ENCODE measurements around the gene PTPRU.

PTPRU gene

DNA sequence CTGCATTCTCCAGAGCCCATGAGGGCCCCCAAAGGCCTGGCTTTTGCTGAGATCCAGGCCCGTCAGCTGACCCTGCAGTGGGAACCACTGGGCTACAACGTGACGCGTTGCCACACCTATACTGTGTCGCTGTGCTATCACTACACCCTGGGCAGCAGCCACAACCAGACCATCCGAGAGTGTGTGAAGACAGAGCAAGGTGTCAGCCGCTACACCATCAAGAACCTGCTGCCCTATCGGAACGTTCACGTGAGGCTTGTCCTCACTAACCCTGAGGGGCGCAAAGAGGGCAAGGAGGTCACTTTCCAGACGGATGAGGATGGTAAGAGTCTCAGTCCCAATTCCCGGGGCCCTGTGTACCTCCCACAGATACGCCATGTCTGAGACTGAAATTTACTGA lies 39.1 kb downstream of the PTPRU start:
- Histone ChIP-seq H3K36me3 (ENCODE audit: control insufficient read depth in 1 of 2, insufficient read depth in 2 of 2, low read length in 2 of 2) (no peaks in the 10 kb centered on the region), H3K9ac (ENCODE audit: low read depth in 1 of 2, low read length in 2 of 2) (no peak overlapping the region), H3K27ac (ENCODE audit: low read depth, low read length) (no peak overlapping the region), H3K4me3 (ENCODE audit: low read depth in 1 of 2, low read length in 2 of 2) (no peak overlapping the region), H3K27me3 (ENCODE audit: control insufficient read depth in 1 of 2, insufficient read depth in 2 of 2, low read length in 2 of 2) (no peaks in the 10 kb centered on the region), H3K4me1 (ENCODE audit: control insufficient read depth in 1 of 2, insufficient read depth in 2 of 2, low read length in 2 of 2) (peaks cover 8% of the 10 kb centered on the region in 2 donors), H3K9me3 (ENCODE audit: control insufficient read depth in 1 of 2, low read length in 2 of 2) (no peaks in the 10 kb centered on the region)

DNA sequence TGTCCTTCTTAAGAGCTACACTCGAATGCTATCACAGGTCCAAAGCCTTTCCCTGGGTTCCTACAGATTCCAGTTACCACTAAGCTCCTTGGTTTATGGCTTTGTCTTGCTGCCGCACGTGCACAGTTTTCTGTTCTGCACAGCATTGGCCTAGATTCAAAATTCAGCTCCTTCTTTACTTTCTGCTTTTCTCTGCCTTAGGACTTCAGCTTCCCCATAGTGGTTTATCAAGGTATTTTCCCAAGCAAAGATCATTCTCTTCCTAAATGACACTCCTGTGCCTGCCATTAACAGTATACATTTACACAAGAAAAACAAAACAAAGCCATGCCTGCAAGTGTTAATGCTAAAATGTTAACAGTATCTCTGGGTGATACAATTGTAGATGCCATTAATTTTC lies 41.8 kb downstream of the PTPRU start:
- Histone ChIP-seq H3K27ac (ENCODE audit: low read depth, low read length) (no peak overlapping the region), H3K9ac (ENCODE audit: low read depth in 1 of 2, low read length in 2 of 2) (no peak overlapping the region), H3K4me3 (ENCODE audit: low read depth in 1 of 2, low read length in 2 of 2) (no peak overlapping the region), H3K4me1 (ENCODE audit: control insufficient read depth in 1 of 2, insufficient read depth in 2 of 2, low read length in 2 of 2) (no peaks in the 10 kb centered on the region), H3K9me3 (ENCODE audit: control insufficient read depth in 1 of 2, low read length in 2 of 2) (no peaks in the 10 kb centered on the region), H3K27me3 (ENCODE audit: control insufficient read depth in 1 of 2, insufficient read depth in 2 of 2, low read length in 2 of 2) (no peaks in the 10 kb centered on the region), H3K36me3 (ENCODE audit: control insufficient read depth in 1 of 2, insufficient read depth in 2 of 2, low read length in 2 of 2) (no peaks in the 10 kb centered on the region)

DNA sequence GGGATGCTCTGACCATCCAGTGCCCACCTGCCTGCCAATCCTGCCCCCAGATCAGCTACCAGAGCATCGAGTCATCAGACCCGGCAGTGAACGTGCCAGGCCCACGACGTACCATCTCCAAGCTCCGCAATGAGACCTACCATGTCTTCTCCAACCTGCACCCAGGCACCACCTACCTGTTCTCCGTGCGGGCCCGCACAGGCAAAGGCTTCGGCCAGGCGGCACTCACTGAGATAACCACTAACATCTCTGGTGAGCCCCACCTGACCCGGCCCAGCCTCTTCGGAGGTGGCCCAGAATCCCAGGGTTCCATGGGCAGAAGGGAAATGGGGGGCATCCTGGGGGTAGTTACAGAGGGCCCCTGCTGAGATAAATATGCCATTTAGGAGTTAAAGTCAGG lies 43.1 kb downstream of the PTPRU start:
- Histone ChIP-seq H3K27me3 (ENCODE audit: control insufficient read depth in 1 of 2, insufficient read depth in 2 of 2, low read length in 2 of 2) (no peaks in the 10 kb centered on the region), H3K27ac (ENCODE audit: low read depth, low read length) (no peak overlapping the region), H3K36me3 (ENCODE audit: control insufficient read depth in 1 of 2, insufficient read depth in 2 of 2, low read length in 2 of 2) (no peaks in the 10 kb centered on the region), H3K9ac (ENCODE audit: low read depth in 1 of 2, low read length in 2 of 2) (no peak overlapping the region), H3K9me3 (ENCODE audit: control insufficient read depth in 1 of 2, low read length in 2 of 2) (no peaks in the 10 kb centered on the region), H3K4me1 (ENCODE audit: control insufficient read depth in 1 of 2, insufficient read depth in 2 of 2, low read length in 2 of 2) (no peaks in the 10 kb centered on the region), H3K4me3 (ENCODE audit: low read depth in 1 of 2, low read length in 2 of 2) (no peak overlapping the region)

DNA sequence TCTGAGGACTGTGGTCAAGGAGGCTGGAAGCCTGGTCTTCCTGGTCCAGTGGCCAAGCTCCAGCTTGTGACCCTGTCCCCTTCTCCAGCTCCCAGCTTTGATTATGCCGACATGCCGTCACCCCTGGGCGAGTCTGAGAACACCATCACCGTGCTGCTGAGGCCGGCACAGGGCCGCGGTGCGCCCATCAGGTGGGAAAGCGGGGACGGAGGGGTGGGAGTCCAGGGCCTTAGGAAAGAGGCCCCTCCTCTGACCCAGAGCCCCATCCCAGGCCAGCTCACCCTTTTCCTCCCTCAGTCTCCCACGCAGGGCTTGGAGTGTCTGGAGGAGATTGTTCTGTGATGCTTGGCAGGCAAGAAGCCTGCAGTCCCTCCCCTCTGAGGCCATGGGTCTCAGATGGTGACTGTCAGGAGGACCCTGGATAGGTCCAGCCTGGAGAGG lies 43.6 kb downstream of the PTPRU start:
- H3K27ac ChIP-seq (ENCODE audit: low read depth, low read length), result no peak overlapping the region
- H3K27me3 ChIP-seq (ENCODE audit: control insufficient read depth in 1 of 2, insufficient read depth in 2 of 2, low read length in 2 of 2), result no peaks in the 10 kb centered on the region
- H3K4me3 ChIP-seq (ENCODE audit: low read depth in 1 of 2, low read length in 2 of 2), result no peak overlapping the region
- no peaks in the 10 kb centered on the region for H3K9me3 ChIP-seq (ENCODE audit: control insufficient read depth in 1 of 2, low read length in 2 of 2)
- no peaks in the 10 kb centered on the region for H3K4me1 ChIP-seq (ENCODE audit: control insufficient read depth in 1 of 2, insufficient read depth in 2 of 2, low read length in 2 of 2)
- H3K36me3 ChIP-seq (ENCODE audit: control insufficient read depth in 1 of 2, insufficient read depth in 2 of 2, low read length in 2 of 2), result no peaks in the 10 kb centered on the region
- H3K9ac ChIP-seq (ENCODE audit: low read depth in 1 of 2, low read length in 2 of 2), result no peak overlapping the region

DNA sequence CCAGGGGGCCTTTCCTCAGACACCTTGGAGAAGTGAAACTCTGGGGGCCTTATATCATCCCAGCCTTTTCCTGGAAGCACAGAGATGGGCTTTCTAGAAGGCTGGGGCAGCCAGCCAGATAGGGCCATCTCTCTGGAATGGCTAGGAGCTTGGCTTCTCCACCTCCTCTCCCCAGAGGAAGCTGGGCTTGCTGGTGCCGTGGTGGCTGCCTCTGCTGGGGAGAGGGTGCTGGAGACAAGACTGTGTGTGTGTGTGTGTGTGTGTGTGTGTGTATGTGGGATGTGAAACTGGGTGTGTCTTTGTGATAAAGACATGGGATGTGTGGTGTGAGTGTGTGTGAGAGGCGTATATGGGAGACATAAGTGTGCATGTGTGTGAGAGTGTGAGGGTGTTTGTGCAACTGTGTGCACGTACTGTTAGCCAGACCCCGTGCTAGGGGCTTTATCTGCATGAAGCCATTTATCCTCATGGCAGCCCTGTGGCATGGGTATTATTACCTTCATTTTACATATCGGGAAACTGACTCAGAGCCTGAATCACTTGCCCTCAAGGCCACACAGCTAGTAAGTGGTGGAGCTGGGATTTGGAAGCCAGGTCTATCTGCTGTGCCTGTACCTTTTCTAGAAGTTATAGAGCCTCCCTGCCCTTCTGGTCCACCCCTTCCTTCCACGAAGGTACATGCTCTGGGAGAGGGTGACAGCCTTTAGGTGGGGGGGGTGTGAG lies 44.2 kb downstream of the PTPRU start:
- no peaks in the 10 kb centered on the region for H3K36me3 ChIP-seq (ENCODE audit: control insufficient read depth in 1 of 2, insufficient read depth in 2 of 2, low read length in 2 of 2)
- no peak overlapping the region for H3K4me3 ChIP-seq (ENCODE audit: low read depth in 1 of 2, low read length in 2 of 2)
- no peak overlapping the region for H3K9ac ChIP-seq (ENCODE audit: low read depth in 1 of 2, low read length in 2 of 2)
- H3K4me1 ChIP-seq (ENCODE audit: control insufficient read depth in 1 of 2, insufficient read depth in 2 of 2, low read length in 2 of 2), result no peaks in the 10 kb centered on the region
- H3K9me3 ChIP-seq (ENCODE audit: control insufficient read depth in 1 of 2, low read length in 2 of 2), result no peaks in the 10 kb centered on the region
- H3K27me3 ChIP-seq (ENCODE audit: control insufficient read depth in 1 of 2, insufficient read depth in 2 of 2, low read length in 2 of 2), result no peaks in the 10 kb centered on the region
- H3K27ac ChIP-seq (ENCODE audit: low read depth, low read length), result no peak overlapping the region

DNA sequence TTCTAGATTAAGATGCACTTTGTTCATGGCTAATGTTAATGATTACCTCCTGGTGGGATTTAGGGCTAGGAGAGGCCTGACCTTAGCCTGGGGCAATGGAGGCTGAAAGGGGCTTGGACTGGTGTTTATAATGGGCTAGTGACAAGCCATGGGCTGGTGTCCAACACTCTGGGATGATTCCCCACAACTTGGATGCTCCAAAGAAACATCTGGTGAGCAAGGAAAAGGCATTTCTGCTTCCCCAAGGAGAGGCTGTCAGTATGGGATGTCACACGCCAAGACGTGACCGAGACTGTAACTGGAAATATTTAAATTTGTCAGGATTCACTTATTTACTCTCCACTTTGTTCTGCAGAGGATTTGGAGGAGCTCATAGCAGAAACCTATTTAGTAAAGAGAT lies 45.2 kb downstream of the PTPRU start:
- no peaks in the 10 kb centered on the region for H3K36me3 ChIP-seq (ENCODE audit: control insufficient read depth in 1 of 2, insufficient read depth in 2 of 2, low read length in 2 of 2)

DNA sequence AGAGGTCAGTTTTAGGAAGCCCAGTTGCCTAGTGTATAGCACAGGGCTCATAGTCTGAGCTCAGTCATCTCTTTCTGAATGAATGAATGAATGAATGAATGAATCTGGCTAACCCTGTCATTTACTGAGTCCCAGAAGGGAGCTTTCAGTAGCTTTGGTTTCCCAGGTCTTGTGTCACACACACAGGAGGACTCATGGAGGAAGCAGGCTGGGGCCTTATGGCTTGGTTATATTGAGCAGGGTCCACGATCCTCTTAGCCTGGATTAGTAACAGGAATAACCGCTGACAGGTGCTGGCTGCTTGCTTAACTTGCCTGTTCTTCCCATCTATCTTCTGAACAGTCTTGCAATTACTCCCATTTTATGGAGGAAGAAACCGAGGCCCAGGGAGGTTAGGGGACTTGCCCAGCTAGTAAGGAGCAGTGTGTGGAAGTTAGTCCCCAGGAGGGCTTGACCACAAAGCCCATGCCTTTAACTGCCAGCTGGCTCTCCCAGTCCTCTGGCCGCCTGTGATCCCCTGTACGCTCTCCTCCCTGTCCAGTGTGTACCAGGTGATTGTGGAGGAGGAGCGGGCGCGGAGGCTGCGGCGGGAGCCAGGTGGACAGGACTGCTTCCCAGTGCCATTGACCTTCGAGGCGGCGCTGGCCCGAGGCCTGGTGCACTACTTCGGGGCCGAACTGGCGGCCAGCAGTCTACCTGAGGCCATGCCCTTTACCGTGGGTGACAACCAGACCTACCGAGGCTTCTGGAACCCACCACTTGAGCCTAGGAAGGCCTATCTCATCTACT lies 46.0 kb downstream of the PTPRU start:
- Histone ChIP-seq H3K4me1 (ENCODE audit: control insufficient read depth in 1 of 2, insufficient read depth in 2 of 2, low read length in 2 of 2) (no peaks in the 10 kb centered on the region), H3K27ac (ENCODE audit: low read depth, low read length) (no peak overlapping the region), H3K9me3 (ENCODE audit: control insufficient read depth in 1 of 2, low read length in 2 of 2) (no peaks in the 10 kb centered on the region), H3K9ac (ENCODE audit: low read depth in 1 of 2, low read length in 2 of 2) (no peak overlapping the region), H3K27me3 (ENCODE audit: control insufficient read depth in 1 of 2, insufficient read depth in 2 of 2, low read length in 2 of 2) (no peaks in the 10 kb centered on the region), H3K36me3 (ENCODE audit: control insufficient read depth in 1 of 2, insufficient read depth in 2 of 2, low read length in 2 of 2) (no peaks in the 10 kb centered on the region), H3K4me3 (ENCODE audit: low read depth in 1 of 2, low read length in 2 of 2) (no peak overlapping the region)

More for the DNA sequence above, 45.2 kb downstream of the PTPRU start:
- no peaks in the 10 kb centered on the region for H3K4me1 ChIP-seq (ENCODE audit: control insufficient read depth in 1 of 2, insufficient read depth in 2 of 2, low read length in 2 of 2)
- H3K27me3 ChIP-seq (ENCODE audit: control insufficient read depth in 1 of 2, insufficient read depth in 2 of 2, low read length in 2 of 2), result no peaks in the 10 kb centered on the region
- no peaks in the 10 kb centered on the region for H3K9me3 ChIP-seq (ENCODE audit: control insufficient read depth in 1 of 2, low read length in 2 of 2)
- H3K27ac ChIP-seq (ENCODE audit: low read depth, low read length), result no peak overlapping the region
- no peak overlapping the region for H3K9ac ChIP-seq (ENCODE audit: low read depth in 1 of 2, low read length in 2 of 2)
- H3K4me3 ChIP-seq (ENCODE audit: low read depth in 1 of 2, low read length in 2 of 2), result no peak overlapping the region

DNA sequence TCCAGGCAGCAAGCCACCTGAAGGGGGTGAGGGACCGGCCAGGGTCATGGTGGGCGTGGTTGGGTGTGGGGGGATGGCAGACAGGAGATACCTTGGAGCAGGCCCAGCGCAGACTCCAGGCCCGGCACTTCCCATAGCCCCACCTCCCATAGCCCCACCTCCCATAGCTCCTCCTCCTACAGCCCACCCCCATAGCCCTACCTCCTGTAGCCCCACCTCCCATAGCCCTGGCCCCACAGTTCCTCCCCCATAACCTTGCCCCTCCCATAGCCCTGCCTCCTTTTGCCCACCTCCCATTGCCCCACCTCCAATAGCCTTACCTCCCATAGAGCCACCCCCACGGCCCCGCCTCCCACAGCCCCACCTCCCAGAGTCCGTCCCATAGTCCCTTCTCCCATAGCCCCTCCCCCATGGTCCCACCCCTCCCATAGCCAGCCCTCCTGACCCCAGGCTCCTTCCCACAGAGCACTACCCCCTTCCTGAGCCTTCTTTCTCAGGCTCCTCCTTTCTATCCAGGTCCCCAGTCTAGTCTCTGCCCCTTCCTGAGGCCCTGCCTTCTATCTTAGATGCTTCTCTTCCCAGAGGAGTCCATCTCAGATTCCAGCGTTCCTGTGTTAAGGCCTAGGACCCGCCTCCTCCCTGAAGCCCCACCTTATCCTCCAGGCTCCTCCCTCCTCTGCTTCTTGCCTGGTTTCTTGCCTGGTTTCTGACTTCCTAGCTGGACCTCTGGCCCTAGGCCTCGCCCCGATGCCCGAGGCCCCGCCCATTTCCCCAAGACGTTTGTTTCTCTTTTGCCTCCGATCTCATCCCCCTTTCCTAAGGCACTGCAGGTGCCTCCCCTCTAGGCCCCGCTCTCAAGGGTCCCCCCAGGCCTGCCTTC lies 46.8 kb downstream of the PTPRU start:
- Histone ChIP-seq H3K27me3 (ENCODE audit: control insufficient read depth in 1 of 2, insufficient read depth in 2 of 2, low read length in 2 of 2) (no peaks in the 10 kb centered on the region), H3K4me3 (ENCODE audit: low read depth in 1 of 2, low read length in 2 of 2) (peak overlapping the region in 1 of 2 donors; percentile 8), H3K36me3 (ENCODE audit: control insufficient read depth in 1 of 2, insufficient read depth in 2 of 2, low read length in 2 of 2) (no peaks in the 10 kb centered on the region), H3K4me1 (ENCODE audit: control insufficient read depth in 1 of 2, insufficient read depth in 2 of 2, low read length in 2 of 2) (no peaks in the 10 kb centered on the region), H3K9me3 (ENCODE audit: control insufficient read depth in 1 of 2, low read length in 2 of 2) (no peaks in the 10 kb centered on the region), H3K9ac (ENCODE audit: low read depth in 1 of 2, low read length in 2 of 2) (no peak overlapping the region), H3K27ac (ENCODE audit: low read depth, low read length) (no peak overlapping the region)

DNA sequence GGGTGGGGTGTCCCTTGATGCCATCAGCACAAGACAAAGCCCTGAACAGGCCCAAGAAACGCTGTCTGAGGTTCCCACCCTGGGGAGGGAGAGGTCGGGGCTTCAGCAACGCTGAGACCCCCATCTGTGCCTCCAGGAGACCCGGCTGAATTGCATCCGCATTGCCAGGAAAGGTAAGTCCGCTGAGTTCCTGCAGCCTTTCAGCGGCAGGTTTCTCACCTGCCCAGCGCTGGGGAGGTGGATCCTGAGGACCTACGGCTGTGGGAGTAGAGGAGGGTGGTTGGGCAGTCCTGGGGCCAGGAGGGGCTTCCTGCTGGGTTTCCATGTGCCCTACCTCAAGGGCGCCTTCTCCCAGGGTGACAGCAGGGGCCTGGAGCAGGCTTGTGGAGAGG lies 47.5 kb downstream of the PTPRU start:
- Histone ChIP-seq H3K27ac (ENCODE audit: low read depth, low read length) (no peak overlapping the region), H3K4me3 (ENCODE audit: low read depth in 1 of 2, low read length in 2 of 2) (no peak overlapping the region), H3K36me3 (ENCODE audit: control insufficient read depth in 1 of 2, insufficient read depth in 2 of 2, low read length in 2 of 2) (no peaks in the 10 kb centered on the region), H3K9ac (ENCODE audit: low read depth in 1 of 2, low read length in 2 of 2) (no peak overlapping the region), H3K27me3 (ENCODE audit: control insufficient read depth in 1 of 2, insufficient read depth in 2 of 2, low read length in 2 of 2) (no peaks in the 10 kb centered on the region), H3K4me1 (ENCODE audit: control insufficient read depth in 1 of 2, insufficient read depth in 2 of 2, low read length in 2 of 2) (no peaks in the 10 kb centered on the region), H3K9me3 (ENCODE audit: control insufficient read depth in 1 of 2, low read length in 2 of 2) (no peaks in the 10 kb centered on the region)

Measured in duodenal mucosa (tissue), 2 donors.